ENCODE measurements around the gene ITGBL1.

The ITGBL1 gene

DNA sequence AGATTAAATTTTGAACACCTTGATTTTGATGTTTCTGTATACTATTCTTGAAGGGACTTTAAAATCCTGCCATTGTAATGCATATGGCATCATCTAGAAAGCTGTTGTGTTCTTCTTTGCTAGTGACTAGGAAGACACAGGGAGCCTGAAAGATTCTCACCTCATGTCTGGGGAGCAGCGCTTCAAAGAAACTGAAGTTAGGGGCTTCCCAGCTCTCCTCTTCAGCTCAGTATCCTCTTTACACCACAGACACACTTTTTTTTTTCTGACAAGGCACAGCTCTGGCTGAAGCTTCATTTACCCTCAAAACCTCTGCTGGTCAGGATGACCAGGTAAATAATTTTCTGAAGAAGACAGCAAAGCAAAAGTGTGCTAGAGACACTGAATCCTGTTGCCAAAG lies 255.6 kb downstream of the ITGBL1 start:
- no peak for DNase-seq

DNA sequence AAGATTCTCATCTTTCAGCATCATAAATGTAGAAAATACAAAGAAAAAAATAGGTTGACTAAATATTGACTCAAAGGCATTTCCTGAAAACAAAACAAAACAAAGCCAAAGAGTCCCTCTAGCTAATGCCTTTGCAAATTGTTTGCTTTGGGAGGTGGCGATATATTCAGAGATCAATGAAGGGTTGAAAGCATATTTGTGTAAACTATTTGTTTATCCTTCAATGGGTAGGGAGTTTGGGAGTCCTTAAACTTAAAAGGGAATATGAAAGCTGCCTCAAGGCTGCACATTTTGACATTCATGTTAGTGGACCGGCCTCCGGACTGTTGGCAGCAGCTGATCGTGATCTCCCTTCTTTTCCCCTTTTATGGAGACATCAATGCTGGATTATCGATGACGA lies 257.5 kb downstream of the ITGBL1 start:
- no peak for DNase-seq

DNA sequence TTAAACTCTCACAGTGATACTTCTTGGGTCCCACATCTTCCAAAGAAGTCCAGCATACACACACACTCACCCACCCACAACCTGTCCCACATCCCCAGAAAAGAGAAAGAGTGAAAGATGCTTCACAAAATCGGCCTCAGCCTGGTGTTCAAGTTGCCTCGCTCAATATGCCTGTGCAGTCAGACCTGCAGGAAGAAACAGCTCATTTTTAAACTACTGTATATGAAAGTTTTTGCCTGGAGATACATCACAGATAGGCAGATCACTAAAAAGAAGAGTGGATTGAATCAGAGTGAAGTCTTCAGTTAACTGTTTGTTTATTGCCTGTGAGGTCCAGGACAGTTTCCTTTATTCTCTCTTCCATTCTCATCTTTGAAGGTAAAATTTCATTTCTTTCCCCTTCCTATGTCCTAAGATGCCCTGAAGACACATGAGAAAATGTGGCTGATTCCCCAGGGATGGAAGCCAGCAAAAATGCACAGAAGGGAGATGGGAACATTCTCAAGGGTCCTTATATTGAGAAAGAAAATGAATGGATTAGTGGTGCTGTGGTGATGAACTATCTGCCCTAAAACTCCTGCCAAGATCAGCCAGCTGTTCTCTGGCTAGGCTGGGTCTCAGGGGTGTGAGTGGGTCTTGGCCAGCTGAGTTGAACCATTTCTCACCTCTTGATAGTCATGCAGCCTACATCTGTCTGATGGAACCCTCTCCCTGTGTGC lies 259.0 kb downstream of the ITGBL1 start:
- DNase-seq = no peak

DNA sequence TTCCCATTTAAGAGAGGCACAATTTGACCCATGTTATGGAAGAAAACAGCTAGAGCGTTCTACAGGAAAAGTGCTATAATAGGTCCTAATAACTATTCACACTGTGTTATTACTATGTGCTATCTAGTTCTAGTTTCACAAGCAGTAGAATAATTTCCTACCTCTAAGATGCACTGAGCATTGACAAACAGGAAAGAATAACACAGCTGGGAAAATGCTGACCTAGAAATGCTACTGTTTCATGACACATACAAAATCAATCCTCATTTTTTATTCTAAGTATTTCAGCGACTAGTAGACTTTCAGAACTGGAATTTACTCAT lies 259.5 kb downstream of the ITGBL1 start:
- DNase-seq = no peak

DNA sequence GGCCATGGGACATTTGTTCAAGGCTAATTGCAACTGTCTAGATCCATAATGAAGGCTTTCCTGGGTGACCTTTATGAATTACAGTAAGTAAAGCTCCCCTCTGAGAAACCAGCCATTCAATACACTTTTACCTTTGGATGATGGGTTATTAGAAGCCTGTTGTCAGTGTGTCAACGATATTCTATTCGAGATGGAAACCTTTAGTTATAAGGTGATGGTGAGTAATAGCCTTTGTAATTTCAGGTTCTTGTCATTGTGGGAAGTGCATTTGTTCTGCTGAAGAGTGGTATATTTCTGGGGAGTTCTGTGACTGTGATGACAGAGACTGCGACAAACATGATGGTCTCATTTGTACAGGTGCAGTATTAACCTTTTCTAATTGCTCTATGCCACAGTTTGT lies 261.7 kb downstream of the ITGBL1 start:
- no peak for DNase-seq

DNA sequence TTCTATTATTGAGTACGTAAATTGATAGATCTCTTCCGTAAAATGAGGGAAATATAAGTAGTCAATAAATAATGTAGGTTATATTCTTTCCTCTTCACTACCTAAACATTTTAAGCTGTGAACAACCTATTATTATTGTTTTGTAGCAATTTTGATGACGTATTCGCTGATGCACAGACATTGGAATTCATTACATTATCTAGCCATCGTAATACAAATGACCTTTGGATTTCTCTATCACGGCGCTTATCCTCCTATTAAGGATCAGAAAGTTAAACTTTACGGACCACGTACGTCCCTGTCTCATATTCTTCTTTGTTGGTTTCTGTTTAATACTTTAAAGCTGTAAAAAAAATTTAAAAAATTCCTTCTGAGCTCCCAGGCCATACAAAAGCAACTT lies 264.9 kb downstream of the ITGBL1 start:
- no peak for DNase-seq

DNA sequence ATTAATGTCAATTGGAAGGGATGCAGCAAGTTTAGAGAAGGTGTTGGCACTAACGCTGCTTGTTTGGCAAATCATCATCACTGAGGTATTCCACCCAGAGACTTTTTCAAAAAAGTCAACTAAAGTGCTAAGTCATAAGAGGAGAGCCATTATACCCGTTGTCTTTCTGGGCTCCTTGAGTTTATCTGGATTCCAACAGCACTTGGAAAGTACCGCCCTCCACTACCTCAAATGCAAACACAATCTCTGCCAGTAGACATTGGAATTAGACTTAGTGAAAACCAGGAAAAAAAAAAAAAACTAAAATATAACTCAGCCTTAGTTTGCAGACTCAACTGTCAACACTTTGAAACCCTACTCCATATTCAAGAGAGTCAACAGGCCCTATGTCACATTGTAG lies 266.0 kb downstream of the ITGBL1 start:
- DNase-seq = no peak

DNA sequence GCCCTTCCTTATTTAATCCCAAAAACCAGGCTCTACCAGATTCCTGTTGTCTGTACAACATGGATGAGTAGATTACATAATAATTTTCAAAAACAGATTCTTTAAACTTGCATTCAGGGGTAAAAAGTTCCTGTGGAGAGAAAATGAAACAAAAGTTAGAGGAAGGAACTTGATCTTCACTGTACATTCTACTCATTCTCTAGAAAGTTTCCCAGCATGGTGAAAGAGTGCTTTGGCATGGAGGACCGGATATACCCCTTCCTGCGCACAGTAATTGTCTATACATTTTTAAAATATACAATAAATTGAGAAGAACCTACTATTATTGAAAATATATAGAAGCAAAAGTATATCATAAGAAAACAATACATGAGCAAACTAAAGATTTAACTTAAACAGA lies 274.2 kb downstream of the ITGBL1 start:
- DNase-seq = no peak

DNA sequence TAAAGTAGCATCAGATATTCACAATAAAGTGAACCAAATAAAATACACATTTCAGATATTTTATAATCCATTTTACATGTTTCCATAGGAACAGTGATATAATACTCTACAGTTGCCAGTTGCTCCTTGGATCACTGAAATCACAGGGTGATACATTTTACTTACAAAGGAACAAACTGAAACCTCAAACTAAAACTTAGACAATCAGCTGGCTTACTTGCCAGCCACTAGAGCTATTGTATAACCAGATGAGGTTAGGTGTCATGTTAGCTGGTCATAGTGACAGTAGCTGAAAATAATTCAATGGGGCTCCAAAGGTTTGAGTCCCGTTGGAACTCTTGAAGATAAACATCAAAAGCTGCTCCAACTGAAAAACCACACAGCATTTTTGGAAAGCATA lies 274.6 kb downstream of the ITGBL1 start:
- DNase-seq = no peak

DNA sequence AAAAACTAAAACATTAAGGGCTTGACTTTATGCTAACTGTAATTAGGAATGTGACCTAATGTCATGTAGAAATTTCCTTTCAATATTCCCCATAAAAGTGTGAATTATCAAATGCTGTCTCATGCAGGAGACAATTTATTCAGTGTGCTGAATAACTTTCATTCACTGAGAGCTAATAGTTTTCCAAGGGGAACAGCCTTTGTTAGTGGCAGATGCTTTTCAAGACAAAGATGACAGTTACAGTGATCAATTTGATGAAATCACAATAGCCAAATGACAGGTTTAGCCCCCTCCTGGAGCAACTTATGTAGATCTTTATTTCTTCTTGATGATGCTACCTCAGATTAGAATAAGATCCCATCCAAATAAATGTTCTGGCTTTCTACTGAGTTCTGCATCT lies 275.5 kb downstream of the ITGBL1 start:
- DNase-seq = no peak

DNA sequence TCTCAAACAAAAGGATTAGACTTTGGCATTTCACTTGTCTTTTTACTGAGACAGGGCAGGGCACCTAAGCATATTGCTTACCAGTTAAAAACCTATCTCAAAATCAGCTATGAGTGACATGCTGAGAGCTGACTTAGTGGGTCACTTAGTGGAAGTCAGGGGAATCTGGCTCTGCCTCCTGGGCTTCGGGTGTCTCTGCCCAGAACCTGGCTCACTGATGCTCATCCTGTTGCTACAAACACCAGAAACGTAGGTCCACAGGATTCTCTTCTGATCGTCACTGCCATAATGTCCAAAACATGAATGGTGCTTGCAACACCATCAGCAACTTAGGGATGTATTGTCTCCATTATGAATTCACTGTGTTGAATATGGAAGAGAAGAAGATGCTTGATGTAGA lies 276.1 kb downstream of the ITGBL1 start:
- no peak for DNase-seq

DNA sequence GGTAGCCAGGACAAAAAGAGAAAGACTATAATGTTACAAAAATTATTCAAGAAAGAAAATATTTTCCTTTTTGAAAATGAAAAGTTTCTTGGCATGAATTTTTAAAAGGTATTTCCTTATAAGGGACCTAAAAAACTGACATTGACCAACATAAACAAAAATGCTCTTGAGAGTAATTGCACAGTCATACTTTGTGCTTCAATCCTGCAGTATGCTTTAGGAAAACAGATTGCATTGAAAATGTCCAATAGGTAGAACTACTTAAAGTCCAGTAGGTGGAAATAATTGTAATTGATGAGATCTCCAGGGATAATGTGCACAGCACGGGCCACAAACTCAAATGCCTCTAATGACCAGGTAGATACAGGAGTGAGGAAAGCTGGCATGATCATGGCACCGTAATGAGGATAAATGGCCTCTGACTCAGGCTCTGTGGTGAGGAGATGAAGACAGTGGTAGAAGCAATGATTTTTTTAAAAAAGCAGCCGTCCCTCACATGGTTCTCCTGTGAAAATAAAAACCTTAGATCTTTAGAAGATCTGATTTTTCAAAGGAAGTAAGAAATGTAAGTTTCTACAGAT lies 278.0 kb downstream of the ITGBL1 start:
- DNase-seq = no peak

DNA sequence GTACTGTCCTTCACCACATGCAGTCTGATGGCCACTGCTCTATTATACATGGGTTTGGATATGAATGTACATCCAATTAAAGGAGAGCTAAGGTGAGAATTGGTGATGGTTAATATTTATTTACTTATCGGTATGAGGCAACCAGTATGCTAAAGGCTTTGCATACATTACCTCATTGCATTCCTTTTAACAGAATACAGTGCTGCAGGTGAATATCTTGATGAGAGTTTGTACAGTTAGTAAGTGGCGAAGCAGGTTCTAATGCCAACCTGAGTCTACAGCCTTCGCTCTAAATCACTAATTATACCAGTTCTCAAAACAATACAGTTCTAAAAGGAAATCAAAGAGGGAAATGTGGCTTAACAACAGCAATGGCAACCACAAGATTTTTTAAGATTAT lies 284.1 kb downstream of the ITGBL1 start:
- no peak for DNase-seq

DNA sequence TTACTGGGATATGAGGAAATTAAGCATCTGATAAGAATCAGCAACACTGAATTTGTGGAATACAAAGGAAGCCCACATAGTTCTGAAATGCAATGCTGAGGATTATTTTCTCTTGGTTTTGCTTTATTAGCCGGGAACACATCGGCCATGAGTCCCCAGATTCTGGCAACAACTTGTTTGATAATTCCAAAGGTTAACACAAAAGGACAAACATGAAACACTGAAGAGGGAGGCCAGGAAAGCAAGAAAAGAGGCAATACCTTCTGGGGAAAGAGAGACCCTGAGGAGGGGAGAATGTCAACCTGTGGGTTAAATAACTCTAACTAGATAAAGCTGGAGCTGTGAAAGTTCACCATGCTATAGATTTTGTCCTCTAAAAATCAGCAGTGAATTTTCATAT lies 285.9 kb downstream of the ITGBL1 start:
- no peak for DNase-seq

DNA sequence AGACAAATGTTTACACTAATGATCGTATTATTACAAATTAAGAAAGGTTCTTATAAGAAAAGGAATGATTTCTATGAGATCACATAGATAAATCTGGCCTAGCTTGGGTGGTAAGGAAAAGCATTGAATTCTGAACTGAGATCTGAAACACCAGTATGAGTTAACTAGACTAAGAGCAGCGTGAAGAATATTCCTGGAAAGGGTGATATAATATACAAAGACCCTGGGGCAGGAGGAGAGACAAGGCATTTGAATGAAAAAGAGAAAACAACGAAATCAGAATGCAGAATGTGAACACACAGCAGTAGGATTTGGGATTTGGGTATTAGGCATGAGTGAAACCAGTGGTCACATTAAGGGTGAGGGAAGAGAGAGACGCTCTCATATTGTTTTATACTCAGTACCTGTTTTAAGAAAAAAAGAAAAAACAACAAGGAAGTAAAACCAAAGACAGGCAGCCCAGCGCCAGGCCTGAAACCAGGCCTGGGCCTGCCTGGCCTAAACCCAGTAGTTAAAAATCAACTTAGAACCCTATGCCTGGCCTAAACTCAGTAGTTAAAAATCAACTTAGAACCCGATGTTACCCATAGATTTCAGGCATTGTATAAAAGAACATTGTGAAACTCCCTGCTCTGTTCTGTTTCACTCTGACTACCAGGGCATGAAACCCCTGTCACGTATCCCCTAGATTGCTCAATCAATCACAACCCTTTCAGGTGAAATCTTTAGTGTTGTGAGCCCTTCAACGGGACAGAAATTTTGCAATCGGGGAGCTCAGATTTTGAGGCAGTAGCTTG lies 287.1 kb downstream of the ITGBL1 start:
- no peak for DNase-seq

DNA sequence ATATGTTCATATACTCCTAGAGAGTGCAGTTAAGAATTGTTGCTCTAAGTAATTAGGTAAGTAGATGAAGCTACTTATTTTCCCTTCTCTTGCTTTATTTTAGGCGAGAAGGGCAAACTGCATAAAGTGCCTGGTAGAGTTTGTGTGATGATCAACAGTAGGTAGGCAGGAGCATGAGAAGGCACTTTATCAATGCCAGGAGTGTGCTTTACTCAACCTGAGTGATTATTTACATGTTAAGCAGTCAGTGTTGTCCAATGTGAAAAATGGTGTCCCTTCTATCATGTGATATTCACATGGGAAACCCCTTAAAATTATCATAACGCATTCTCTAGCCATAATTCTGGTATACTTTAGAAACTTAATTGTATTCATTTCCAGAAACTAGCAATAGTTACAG lies 294.0 kb downstream of the ITGBL1 start:
- DNase-seq = no peak

DNA sequence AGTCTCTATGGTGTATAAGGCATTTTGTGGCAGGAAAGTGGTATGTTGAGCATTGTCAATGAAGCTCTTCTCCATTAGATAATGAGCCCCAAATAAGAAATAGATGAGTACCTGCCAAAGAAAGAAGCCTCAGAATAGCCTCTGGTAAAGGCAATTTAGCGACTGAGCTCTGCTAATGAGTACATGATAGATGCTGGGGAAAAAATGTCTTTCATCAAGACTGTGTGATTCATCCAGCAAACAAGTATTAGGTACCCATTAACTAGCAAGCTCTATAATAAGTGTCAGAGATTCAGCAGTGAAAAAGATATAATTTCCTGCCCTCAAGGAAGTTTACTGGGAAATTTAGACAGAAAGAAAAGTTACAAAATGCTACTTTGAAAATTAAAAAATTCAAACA lies 294.6 kb downstream of the ITGBL1 start:
- DNase-seq = no peak

DNA sequence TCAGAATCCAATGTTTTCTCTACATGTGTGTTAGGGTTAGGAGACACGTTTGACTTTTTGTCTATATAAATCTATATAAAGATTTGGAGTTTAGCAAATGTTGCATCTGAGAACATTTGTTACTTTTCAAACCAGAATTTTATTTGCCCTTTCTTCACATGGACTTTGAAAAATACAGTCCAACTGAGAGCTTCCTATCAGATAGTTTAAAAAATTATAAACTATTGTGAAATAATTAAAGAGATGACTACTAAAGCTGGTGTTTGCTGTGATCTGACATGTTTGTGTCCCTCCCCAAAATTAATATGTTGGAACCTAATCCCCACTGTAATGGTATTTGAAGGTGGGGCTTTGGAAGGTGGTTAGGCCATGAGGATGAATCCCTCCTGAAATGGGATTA lies 297.1 kb downstream of the ITGBL1 start:
- no peak for DNase-seq

DNA sequence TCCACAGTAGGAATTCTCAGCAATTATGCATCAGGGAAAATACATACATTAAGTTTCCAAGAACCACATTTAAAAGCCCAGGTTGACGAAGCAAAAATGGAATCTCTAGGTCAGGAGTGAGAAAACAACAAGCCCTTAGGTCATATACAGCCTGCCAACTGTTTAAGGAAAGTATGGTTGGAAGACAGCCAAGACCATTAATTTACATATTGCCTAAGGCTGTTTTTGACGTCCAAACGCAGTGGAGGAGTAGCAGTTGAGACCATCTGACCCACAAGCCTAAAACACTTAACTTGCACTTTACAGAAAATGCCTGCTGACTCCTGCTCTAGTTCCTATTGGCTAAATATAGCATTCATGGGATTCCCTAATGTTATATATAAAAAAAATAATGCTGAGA lies 299.0 kb downstream of the ITGBL1 start:
- no peak for DNase-seq

DNA sequence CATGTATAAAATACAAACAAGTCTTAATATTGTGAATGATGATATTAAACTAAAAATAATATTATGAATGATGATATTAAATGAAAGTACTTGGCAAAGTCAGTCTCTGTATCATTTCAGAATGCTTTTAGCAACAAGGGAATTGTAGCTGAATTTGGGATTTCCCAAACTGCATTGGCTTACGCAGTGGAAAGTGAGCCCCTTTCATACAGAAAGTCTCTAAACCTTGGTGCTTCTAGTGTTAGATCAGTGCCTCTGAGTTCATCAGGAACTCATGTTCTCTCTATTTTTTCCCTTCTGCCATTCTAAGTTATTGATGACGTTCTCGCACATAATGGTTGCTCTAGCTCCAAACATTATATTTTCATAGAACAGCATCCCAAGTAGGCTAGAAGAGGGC lies 300.0 kb downstream of the ITGBL1 start:
- no peak for DNase-seq

DNA sequence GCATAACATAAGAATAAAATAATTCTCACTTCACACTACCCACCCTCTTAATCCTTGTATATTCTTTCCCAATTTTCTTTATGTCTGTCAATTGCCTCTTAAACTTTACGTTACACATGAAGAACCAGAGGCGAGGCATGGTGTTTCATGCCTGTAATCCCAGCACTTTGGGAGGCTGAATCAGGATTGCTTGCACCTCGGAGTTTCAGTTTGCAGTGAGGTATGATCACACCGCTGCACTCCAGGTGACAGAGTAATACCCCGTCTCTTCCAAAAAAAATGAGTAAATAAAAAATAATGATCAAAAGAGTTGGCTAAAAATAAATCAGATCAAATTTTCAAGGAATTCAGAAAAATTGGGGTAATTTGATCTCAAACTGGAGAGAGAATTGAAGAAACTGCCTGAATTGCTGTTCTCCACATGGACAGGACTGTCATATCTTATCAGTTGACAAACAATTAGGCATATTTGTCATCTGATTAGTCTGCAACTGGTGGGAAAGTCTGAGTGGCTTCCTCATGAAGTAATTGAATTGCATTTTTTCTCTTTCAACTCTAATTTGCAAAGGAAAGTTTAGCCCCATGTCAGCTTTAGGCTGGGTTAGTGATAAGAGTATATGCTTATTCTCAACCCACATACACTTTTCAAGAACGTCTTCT lies 302.9 kb downstream of the ITGBL1 start:
- no peak for DNase-seq

DNA sequence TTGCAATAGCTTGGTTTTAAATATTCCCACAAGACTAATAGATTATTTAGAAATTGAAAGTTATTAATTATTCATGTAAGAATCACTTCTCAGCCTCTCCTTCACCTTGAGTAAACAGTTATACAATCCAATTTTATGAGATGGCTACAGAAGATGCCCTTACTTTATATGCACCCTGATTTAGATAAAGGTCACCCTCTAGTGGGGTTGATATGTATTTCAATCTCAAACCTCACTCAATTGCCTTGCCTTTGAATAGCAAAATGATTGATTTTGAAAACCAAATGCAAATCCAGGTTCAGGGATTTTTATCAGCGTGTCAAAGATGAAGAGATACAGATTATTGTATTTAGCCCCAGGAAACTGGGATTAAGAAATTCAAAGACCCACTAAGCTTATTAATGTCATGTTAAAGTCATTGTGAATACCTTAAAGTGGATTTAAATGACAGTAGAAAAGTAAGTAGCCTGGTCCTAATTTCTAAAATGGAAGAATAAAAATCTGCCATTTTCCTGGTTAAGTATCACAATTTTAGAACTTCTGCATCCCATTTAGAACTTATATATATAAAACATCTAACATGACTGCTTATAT lies 305.1 kb downstream of the ITGBL1 start:
- DNase-seq = no peak

DNA sequence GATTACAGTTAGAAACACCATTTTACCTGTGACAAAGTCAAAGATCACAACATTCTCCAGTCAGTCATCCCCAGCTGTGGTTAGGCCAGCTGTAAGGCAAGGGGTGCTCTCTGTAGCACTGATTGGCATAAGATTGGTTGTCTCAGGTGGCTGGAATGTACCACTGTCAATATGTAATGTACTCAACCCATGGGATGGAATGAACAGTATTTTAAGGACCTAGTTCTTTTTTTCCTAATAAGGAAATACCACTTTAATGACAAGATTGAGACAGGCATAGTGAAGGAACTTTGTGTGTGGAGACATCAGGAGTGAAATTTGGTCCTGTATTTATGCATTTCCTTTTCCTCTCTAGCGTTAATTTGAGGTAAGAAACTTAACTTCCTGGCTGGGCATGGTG lies 310.7 kb downstream of the ITGBL1 start:
- no peak for DNase-seq

Measured in activated T-cell treated with anti-CD3 and anti-CD28 coated beads, Interleukin-2, amount 50 U/mL, for 48 hours (primary cell).